Right hindlimb (tissue), 1 donor: ENCODE results near the gene ZNF831.

Source experiments
- DNase-seq: peaks from one replicate; pipeline ENCODE4 v3.0.0-alpha.2; 2018

The ZNF831 gene

DNA sequence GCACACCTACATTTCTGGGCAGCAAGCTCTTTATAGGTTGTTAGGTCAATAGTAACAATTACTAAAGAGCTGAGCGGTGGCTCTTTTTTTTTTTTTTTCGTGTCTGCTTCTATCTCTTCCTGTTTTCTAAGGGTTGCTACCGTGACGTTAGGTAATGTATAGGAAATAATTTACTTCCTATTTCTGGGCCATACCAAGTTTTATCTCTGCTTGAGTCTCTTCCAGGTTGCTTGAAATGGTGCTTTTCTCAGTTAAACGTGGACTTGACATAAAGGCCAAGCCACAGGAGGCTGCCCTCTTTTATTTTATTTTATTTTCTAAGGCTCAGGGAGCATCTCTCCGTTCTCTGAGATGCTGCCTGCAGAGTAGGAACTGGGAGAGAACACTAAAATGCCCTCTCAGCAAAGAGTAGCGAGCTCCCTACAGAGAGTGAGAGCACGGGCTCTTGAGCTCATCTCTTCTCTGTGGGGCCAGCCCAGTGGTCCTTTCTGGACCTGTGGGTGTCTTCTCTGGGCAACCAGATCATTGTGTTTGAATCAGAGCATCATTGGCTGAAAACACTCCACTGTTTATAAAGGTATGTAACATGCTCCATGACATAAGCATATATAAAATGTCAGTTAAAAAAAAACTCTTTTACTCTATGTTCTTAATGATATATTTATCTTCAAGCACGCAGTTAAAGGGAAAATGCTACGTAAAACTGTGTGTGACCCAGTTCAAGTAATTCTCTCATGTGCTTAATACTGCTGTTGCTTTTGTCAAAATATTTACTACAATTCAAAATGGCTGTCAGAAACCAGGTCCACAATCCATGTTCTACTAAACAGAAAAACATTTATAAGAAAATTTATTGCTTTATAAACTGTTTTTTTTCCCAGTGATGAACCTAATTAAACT is at the start of gene ZNF831:
Gene ZNF831, plus strand, starts transcription at position 191 of the 900 bp plus-strand sequence. CDS start 27,199 bp downstream, outside the sequence.
- DNase-seq = no peak

DNA sequence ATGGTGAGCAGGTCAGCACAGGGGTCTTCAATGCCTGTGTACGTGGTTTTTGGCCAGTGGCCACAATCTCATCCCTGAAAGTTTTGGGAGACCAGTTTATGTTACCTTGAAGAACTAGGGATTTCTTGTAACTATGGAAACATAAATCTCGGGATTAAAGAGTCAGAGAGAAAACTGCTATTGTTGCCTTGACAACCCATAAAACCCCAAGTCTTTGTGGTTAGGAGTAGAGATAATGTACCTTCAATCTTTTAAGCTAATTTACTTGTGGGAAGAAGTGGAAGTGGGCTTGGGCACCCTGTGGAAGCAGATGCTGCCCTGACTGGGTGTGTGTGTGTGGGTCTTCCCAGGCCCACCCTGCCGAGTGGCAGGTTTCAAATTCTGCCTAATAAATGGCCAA is 46.1 kb upstream of the ZNF831 start:
- no peak for DNase-seq

DNA sequence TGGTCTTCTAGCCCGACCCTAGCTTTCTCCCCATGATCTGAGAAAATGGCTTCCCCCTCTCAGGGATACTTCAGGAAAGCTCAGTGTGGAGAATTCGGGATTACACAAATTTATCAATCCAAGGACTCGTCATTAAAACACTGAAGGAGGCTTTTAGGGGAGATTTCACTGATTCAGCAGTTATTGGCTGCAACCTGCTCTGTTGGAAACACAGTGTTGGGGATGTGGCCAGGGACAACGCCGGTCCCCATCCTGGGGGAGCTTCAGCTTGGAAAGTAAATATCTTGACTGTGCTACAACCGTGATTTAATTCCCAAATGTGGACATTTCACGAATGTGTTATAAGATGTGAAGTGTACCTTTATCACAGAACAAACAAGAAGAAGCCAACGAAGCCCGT is 44.8 kb upstream of the ZNF831 start:
- DNase-seq = no peak

DNA sequence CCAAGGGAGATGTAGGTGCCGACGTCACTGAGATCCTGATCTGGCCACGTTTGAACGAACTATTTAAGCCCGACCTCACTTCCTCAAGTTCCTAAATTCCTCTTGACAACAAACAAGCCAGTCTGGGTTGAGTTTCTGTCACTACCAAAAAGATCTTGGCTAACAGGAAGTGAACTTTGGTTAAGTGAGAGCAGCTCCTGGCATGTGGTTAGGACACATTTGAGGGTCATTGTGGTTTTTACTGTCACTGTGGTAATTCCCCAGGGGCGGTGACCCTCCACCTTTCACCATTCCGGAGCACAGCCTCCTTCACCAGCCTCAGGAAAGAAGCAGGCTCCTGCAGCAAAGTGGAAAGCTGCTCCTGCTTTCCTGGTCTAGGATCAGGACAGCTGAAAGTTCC is 43.1 kb upstream of the ZNF831 start:
- DNase-seq = no peak

DNA sequence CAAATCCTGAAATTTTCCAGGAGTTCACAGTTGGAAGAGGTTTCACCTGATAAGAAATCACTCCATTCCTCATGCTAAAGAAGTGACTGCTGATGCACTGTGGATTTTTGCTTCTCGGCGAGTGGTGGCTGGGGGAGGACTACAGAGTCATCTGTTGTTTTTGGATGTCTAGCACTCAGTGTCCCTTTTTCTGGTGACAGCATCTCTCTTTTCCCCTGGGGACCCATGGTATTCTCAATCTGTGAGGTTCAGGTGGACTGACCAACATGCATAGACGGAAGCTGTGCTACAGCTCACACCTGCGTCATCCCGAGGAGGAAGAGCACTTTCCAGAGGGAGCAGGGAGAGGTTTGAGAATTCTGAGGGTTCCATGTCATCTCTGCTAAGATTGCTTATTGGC is 42.7 kb upstream of the ZNF831 start:
- DNase-seq = no peak

DNA sequence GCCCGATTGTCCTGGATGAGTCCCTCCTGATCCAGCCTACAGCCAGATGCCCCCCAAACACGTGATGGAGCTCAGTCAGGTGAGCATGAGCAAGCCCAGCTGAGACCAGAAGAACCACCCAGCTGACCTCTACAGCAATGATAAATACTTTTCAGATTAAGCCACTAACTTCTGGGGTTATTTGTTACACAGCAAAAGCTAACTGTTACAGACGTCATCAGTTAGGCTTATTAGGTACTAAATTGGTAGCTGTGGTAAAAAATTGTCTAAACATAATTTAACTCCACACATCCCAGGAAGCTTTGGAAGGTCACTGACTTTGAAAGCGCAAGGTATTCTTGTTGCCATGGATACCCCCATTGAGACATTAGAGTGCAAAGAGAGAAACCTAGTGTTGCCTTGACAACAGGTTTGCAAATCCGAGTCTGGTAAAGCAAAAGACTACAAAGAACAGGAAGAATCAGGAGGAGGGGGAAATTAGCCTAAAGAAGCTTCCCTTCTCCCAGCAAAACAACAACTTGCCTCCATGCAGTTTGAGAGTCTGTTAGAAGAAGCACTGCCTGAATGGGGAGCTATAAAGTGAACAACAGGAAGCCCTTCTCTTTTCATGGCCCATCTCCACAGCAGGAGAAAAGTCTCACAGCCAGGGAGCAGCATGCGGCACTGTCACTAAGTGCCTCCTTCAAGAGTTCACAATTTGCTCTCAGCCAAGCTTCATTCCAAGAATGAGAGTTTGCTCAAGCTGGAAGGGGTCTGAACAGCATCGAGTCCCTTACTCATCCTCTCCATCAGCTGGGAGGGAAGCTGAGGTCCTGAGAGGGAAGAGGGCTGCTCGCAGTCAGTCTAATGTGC is 41.7 kb upstream of the ZNF831 start:
- DNase-seq = no peak

DNA sequence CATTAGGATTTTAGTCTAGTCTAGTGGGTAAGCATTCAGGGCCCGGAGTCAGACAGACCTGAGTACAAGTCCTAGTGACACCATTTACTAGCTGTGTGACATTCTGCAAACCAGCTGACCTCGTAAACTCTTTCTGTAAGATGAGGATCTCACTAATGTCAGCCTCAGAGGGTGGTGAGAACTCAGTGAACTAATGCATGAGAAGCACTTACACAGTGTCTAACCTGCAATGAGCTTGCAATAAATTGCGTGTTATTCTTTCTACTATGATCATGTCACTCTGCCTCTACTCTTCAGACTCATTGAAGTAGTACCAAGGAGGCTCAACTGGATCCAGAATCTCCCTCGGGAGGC is 41.1 kb upstream of the ZNF831 start:
- no peak for DNase-seq

DNA sequence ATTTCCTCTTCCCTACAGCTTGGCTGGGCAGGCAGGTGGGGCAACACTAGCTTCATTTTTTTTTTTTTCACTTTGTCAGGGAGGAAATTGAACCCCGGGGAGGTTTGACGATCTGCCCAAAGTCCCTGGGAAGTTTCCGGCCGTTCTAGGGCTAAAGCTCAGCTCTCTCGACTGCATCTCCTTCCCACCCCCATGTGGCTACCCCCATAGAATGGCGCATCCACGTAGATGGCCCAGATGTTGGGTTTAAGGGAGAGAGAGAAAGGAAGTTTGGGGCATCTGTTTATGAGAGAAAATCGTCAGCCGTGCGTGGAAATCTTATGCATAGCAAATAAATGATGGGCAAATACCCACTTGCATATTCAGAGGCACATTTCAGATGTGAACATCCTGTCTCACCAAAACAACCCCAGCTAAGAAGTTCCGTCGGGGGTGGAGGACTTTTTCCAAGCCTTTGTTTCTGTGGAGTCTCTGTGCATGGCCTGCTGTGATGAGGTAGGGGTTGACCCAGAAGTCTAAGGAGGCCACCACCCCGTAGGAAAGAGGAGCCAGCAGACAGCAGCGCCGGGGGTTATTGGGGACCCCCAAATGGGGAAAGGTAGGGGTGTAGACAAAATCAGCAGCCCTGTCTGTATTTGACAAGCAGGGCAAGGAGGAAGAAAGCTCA is 40.5 kb upstream of the ZNF831 start:
- DNase-seq = no peak

DNA sequence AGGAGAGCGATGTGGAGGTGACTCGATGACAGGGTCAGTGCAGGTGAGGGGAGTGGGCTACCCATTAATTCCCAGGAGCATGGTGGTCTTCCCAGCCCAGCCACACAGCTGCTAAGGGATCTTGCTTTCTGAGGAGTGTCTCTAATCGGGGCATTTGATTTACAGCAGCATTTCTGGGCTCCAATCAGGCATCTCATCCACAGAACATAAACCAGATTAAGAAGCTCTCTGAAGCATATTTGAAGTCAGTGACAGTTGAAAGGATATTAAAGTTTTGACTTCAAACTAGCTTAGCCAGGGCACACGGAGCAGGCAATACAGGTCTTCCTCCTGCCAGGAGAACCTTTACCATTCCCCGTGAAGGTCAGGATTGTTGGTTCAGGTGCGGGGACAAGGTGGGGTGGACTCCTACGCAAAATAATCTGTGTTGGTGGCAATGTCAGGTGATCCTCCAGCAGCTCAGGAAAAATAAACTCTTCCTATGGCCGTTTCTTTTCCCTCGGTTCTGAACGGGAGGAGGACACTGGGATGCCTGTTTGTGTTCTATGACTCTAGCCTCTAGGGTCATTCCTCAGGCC is 39.9 kb upstream of the ZNF831 start:
- DNase-seq = no peak

DNA sequence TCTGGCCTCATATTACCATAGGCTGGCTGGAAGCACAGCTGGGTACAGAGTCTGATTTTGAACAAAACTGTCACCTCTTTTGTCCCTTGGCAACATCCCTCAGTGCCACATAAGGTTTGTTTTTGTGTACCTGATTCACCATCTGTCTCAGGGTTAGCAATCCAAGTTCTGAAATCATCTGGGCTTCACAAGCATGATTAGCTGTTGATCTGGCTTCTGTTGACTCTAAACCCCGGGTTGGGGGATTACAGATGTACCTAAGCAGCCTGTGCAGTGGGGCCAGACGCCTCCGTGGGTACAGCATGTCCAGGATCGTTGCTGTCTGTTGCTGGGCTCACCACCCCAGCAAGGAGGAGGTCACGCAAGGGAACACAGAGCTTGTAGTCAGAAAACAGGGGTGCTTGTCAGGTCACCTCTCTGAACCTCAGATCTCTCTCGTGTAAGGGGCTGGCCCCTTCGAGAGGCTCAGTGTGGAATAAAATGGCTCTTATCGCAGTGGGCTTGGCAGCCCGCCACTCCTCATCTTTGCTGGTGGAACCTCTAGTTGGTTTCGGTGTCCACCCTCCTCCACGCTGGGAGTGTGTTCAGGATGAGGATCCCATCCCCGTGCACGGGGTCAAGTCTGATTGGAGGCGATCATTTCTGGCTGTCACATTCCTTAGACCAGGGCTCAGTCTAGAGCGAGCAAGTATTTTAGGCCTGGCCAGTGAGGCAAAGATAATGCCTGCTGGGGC is 39.2 kb upstream of the ZNF831 start:
- no peak for DNase-seq

DNA sequence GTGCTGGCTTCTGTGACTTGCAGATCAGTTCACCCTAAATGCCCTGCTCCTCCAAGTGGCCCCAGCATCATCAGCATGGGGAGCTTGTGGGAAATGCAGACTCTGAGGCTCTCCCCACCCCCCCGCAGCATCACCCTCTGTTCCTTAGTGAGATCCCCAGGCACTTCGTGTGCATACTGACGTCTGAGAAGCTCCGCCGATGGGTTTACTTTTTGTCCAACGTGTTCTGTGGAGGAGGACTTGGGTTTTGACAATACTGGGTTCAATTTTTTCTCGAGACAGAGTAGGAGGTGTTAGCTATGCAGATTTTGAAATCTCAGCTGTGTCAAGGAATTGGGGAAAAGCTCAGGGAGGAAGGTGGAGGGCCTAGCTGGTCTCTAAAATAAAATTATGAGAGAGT is 38.3 kb upstream of the ZNF831 start:
- no peak for DNase-seq

DNA sequence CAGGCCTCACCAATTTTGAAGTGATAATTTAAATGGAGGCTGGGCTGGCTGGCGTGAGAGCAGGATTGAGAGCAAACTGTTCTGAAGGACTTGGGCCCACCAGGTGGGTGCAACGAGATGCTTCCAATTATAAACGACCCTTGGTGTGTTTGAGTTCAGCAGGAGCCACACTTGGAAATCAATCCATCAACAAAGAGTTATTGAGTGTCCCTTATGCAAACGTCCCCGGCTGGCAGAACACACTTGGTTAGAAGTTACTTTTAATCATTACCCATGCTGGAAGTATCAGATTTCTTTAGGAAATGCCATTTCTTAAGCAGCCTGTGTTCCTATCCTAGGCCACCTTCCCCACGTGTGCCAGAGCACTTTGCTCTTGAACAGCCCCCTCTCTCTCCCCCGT is 37.8 kb upstream of the ZNF831 start:
- no peak for DNase-seq

DNA sequence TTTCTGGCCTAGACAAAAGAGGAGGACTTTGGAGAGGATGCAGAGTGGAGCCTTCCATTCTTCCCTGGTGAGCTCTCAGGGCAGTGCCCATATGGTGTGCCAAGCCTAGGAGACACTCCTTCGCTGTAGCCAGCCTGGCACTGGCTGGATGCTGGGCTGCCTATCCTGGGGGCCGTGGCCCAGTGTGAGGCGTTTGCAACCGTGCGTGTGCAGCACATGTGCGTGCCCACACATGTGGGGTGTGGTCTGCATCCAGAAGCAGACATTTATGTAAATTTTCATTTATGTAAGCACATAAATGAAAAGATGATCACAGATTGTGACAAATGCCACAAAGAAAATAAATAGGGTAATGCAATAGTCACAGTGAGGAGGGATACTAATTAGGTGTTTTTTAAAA is 35.8 kb upstream of the ZNF831 start:
- no peak for DNase-seq

DNA sequence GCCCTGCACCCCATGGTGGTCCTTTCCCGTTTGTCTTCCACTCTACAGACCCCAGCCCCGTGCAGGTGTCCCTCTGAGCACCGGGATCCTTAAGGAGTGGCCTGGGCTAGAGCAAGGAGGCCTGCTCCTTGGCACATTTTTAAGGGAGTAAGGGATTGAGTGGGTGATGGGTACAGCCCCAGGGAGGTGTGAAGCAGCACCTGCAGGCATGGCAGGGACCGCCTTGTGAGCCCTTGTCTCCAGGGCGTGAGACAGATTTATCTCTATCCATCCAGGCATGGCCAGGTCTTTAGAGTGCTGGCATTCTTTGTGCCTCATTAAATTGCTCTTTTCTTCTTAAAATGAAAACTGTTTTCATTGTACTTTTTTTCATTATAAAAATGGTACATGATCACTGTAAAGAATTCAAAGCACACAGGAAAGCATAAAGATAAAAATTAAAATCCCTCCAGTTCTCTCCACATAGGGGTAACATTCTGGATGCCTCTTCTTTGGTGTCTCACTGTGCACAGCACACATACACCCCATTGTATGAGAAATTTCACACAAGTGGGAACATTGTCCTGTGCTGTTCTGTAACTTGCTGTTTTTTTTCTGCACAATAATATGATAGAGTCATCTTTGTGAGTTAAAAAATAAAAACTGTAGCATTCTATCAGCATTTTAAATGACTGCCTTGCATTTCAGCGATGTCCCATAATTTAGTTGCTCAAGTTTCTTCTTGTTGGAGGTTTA is 31.9 kb upstream of the ZNF831 start:
- DNase-seq = no peak

DNA sequence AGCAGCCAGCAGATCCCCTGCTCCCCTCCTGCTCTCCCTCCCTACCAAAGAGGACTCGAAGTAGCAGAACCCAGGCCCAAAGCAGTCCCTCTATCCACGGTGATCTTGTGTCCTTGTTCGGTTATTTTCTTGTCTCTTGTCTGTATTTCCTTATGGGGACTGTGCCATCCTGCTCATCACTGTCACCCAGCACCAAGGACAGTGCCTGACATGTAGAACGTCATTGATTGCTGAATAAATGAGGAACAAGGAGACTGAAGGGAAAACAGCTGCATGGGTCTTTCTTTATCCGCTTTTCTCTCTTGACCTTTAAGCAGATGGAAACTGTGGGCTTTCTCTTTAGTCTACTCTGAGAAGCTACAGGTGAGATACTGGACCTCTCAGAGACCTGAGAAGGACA is 29.4 kb upstream of the ZNF831 start:
- DNase-seq = no peak

DNA sequence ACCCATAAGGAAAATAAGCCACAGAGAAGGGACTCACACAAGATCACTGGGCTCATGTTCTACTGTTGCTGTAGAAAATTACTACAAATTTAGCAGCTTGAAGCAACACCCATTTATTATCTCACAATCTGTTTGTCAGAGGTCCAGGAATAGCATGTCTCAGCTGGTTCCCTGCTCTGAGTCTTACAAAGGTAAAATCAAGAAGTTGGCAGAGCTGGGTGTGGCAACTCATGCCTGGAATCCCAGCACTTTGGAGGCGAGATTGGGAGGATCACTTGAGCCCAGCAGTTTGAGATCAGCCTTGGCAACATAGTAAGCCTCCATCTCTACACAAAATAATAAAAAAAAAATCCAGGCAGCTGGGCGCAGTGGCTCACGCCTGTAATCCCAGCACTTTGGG is 28.5 kb upstream of the ZNF831 start:
- DNase-seq = no peak

DNA sequence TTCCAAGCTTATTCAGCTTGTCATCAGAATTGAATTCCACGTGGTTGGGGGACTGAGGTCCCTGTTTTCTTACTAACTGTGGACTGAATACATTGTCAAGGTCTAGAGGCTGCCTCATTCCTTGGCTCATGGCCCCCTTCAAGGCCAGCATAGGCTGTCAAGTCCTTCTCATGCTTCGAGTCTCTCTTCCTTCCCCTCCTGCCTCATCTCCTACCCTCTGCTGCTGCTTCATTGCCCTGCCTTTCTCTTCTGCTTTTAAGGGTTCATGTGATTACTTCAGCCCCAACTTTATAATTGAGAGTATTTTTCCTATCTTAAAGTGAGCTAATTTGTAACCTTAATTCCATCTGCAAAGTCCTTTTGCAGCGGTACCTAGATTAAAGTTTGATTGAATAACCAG is 27.6 kb upstream of the ZNF831 start:
- DNase-seq = no peak

DNA sequence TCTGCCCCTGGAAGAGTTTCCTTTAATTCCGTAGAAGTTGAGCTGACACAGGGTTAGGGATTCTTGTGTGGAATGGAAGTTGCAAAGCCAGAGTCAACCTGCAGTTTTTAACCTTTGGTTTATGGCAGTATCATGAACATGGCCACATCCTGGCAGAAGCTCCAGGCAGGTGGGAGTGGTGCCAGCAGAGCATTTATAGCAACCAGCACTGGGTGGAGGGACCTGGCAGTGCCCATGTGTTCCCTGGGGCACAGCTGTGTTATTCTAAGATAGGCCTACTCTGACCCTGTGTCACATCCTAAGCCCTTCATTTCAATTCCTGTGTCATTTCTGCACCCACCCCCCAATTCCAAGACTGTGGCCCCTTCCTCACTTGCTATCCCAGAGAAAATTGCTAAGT is 26.1 kb upstream of the ZNF831 start:
- no peak for DNase-seq

DNA sequence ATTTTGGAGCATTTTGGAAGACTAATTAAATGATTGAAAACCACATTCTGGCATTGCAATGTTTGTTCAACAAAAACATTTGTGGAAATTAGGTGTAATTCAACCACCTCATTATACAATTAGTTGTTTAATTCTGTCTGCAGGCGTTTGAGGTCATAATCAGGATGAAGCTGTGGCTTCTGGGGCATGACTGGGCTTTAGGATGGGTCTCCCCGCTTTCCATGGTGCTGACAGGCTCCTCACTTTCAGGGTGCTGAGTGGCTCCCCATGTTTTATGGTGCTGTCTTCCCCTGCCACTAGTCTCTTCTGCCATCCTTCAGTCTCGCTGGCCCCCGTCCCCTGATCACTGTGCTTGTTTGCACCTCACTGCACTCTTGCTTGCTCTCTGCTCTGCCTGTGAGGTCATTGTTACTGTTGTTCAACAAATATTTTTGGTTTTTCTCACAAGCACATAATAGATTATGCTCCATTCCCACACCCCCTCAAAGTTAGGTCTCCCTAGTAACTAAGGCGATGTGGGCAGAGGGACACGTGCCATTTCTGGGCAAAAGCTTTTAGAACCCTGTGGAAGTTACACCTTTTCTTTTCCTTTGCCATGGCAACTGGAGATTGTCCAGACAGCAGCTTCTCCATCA is 25.4 kb upstream of the ZNF831 start:
- no peak for DNase-seq

DNA sequence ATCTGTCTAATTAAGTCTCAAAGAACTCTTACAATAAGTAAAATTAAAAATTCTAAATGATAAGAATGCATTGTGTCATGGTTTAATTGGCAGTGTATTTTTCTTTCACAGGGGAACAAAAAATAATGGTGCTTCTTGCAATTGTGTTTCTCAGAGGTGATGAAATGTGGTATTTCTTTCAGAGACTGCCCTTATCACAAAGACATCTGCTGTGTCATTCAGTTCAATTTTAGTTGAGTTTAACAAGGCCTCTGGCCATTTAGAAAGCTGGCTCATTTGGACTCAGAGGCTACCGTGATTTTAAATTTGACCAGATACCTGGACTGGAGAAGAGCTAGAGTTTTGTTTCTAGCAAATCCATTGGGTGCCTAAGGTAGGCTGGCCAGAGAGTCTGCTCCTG is 23.6 kb upstream of the ZNF831 start:
- no peak for DNase-seq
